NCI-H1694 treated with DMSO at 0.1 percent for 48 hours (cell line): ENCODE results near the gene PSMF1.
A peak's percentile ranks its signal among the peaks of the same experiment; 100 is the strongest.

ENCODE experiments used
- DNase-seq: peaks from one replicate; lab custom pipeline; 2025; lab: John Stamatoyannopoulos, UW

PSMF1 gene, protein sequence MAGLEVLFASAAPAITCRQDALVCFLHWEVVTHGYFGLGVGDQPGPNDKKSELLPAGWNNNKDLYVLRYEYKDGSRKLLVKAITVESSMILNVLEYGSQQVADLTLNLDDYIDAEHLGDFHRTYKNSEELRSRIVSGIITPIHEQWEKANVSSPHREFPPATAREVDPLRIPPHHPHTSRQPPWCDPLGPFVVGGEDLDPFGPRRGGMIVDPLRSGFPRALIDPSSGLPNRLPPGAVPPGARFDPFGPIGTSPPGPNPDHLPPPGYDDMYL

DNA sequence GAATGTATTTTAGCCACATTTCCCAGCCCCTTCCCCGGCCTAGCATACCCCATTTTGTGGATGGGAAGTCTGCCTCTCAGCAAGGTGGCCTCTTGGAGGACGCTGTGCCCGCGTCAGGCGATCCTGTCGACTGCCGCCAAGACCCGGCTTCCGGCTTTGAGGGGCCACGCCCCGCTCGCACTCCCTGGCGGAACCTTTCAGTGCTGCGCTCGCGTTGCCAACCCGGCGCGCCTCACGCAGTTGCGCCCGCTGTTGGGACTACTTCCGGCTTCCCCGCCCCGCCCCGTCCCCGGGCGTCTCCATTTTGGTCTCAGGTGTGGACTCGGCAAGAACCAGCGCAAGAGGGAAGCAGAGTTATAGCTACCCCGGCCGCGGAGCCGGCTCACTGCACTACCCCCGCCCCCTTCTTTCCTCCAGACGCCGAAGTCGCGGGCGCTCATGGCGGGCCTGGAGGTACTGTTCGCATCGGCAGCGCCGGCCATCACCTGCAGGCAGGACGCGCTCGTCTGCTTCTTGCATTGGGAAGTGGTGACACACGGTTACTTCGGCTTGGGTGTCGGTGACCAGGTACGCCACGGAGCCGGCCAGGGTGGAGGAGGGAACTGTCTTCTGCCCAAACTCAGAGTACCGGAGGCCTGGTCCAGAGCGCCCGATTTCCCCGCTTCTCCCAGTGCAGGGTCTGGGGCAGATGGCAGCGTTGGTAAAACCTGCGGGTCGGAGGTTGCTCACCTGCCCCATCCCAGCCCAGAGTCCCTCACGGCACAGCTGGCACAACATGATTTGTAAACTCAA is at the start of gene PSMF1:
Gene PSMF1 (plus strand): TSS at position 267 of the 792 bp plus-strand sequence. CDS start 172 bp downstream, at position 439.
- DNase-seq: peak; percentile 79

DNA sequence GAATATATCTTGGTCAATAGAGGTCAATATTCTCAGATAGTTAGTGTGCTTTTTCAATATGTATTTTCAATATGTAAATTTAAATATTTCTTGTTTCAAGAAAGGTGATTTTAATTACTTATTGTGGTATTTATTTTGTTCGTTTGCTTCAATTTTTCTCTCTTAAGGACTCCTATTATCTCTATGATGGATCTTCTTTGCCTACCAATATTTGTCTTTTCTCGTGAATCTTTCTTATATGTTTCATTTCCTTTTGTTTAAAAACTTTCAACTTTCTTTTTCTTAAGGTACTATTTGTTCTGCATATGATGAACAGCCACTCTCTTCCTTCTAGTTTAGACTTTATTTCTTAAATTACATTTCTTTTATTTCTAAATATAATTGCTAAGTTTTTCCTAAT is 46.1 kb upstream of the PSMF1 start:
- DNase-seq: no peak

DNA sequence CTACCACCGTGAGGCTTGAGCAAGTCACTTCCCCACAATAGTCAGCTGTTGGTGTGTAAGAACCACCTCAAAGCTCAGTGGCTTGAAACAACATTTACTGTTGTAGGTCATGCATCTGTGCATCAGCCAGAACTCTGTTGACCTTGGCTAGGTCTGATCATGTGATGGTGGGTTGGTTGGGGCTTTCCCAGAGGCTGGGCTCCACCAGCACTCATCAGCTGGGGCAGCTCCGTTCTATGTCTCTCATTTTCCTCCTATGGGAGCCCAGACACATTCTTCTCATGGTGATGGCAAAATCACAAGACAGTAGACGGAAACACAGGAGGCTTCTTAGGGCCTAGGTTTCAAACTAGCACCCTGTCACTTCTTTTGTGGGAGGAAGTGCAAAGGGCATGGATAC is 42.8 kb upstream of the PSMF1 start:
- no peak for DNase-seq

DNA sequence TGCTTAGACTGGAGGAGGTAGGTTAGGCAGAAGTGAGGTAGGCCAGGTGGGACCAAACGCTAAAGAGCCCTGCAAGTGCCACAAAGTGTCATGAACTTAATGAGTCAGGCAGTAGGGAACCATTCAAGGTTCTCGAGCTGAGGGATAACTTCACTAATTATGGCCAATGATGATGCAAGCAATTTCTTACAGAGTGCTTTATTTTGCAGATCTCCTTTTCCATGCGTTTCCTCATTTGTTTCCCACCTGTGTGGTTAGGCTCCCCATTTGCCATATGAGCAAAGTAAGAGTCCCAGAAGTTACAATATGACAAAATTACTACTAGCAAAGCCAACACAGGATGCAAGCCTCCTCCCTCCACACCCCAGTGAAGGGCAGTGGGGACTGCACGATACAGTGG is 36.5 kb upstream of the PSMF1 start:
- no peak for DNase-seq

DNA sequence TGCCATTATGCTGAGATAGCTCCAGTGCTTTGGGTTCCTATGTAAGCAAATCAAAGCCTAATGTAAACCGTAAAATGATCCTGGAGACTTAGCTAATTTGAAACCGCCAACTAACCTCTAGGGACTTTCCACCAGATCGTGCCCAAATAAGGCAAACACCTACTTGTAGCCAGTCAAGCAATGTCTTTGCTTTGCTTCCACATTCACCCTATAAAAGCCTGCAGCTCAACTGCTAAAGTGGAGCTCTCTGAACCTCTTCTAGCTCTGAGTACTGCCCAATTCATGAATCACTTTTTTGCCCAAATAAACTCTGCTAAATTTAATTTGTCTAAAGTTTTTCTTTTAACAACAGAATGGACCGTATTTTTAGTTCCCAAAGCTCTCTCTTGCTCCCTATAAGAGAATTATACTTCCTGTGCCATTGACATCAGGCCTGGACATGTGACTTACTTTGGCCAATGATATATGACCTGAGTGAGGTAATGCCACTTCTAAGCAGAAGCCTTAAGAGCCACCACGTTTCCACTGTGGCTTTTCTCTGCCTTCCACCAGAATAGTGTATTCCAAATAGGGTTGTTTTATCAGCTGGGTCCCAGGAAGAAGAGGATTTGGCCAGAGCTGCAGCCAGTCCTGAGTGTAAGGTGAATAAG is 34.8 kb upstream of the PSMF1 start:
- DNase-seq: no peak

DNA sequence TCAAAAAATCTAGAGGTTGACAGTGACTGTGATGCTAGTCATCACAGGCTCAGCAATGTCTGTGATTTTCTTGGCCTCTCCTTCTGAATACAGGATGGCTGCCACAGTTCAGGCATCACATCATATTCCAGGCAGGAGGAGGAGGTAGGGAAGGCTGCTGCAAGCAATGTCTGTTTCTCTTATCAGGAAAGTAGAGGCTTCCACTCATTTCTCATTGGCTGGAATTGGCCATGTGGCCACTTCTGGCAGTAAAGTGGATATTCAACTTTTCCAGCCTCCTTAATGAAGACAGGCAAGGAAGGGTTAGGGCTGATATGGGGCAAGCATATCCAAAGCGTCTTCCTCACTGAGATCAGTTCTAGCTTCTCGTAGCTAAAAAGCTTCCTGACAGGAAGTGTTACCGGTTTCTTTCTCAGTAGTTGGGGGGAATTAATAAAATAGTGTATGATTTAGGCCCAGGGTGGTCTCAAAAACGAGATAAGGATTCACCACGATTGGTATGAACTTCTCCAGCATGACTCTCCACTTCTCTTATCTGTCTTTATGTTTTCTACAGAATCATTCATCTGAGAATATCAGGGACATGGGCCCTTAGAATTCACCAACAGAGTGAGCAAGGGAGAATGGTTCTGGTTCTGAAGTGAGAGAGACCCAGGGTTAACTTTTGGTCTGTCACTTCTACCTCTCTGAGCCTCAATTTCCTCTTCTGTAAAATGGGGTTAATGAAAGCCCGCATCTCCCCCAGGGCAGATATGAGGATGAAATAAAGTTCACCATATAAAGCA is 32.7 kb upstream of the PSMF1 start:
- no peak for DNase-seq

DNA sequence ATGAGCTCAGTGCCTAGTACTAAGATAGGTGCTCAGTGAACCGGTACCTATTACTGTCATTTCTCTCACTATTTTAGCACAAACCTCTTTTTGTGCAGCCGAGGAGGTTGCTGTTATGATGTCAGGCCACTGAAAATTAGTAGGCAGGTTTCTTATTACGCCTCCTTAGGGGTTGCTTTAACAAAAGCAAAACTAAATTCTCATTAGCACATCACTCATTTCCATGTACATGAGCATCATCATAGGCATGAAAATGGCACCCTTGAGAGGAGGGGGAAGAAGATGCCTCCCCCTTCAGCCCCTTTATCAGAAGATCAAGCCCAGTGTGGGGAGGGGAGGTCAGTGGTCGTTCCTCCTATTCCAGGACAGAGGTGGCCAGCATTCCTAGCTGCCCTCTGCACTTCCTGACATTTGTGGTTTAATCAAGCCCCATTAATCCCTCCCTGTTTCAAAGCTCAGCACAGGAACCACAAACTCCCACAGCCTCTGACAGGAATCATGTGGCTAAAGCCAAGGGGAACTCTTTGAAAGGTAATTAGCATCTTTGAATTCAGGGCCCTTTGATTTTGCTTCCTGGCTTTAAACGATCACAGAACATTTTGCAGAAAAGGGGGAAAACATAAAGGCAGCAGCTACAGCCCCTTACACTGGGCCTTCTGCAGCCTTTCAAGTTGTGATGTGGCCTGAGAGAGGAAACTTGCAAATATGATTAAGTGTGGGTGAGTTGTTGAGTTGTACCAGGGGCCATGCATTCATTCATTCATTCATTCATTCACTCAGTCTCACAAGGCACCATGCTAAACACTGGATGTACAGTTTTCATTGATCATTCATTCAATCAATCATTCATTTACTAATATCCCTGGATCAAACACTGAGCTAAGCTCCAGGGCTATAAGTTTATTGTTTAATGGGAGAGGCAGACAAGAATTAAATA is 31.9 kb upstream of the PSMF1 start:
- DNase-seq: no peak

DNA sequence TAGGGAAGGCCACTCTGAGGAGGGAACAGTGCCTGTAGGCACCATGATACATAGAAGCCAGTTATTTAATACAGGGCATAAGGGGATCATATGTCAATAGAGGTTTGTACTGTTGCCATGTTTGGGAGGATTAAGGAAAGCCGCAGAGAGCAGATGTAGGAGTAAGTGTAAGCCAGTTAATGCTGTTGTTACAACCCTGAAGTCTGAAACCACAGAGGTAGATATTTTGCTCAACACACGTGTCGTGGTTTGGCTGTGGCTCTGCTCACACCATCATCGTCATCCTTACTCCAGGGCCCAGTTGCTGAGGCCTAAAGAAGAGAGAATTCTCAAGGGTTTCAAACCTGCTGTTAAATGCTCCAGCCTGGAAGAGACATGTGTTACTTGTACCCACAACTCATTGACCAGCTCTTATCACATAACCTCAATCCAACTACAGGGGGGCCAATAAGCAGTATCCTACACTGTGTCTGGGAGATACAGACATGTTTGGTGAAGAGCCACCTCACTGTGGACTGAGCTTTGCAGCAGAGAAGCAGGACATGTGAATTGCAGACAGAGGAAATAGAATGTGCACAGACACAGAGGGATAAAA is 31.0 kb upstream of the PSMF1 start:
- no peak for DNase-seq

DNA sequence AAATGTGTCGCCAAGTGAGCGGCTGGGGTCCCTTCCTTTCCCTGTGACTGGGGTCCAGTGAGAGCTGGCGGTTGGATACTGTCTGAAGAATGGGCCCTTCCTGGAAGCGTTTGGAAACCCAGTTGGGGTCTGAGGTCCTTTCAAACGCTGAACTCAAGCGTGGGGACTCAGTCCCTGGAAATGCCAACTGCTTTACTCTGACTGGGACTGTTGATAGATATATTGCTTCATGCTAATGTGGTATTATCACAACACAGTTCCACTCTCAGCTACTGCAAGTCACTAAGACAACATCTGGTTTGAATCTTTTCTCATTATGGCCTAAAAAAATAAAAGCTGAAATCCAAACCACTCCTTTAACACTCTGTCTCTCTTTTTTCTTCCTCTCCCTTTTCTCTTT is 23.7 kb upstream of the PSMF1 start:
- DNase-seq: no peak

DNA sequence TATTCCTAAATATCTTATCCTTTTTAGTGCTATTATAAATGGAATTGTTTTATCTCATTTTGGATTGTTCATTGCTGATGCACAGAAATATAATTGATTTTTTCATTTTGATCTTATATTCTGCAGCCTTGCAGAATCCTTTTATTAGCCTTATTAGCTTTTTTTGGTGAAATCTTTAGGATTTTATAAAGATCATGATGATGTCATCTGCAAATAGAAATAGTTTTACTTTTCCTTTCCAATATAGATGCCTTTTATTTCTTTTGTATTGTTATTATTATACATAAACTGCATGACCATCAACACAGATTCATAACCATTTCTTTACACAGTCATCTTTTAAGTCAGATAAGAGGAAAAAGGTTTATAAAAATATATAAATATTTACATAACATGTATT is 16.9 kb upstream of the PSMF1 start:
- no peak for DNase-seq

DNA sequence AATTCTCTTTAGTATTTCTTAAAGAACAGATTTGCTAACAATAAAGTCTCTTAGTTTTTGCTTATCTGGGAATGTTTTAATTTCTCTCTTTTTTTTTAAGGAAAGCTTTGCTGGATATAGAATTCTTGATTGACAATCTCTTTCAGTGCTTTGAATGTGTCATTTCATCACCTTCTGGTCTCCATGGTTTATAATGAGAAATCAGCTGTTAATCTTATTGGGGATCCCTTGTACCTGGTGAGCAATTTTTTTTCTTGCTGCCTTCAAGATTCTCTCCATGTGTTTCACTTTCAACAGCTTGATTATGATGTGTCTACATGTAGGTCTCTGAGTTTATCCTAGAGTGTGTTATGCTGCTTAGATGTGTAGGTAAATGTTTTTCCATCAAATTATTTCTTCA is 16.4 kb upstream of the PSMF1 start:
- no peak for DNase-seq

DNA sequence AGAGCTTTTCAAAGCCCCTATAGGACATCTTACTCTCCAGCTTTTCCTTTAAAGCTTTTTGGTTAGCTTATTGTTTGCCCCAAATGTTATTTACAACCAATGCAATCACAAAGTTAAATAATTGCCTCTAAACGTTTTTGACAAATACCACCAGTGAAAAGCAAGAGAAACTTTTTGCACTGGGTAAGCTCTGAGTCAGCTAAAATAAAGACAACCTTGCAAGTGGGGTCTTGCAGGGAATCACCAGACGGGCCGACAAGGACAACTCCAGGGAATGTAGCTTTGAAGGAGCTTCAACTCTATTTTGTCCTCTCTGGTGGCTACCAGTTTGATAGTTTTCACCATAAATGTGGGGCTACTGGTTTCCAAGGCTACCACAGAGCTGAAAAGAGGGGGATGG is 14.7 kb upstream of the PSMF1 start:
- DNase-seq: no peak

DNA sequence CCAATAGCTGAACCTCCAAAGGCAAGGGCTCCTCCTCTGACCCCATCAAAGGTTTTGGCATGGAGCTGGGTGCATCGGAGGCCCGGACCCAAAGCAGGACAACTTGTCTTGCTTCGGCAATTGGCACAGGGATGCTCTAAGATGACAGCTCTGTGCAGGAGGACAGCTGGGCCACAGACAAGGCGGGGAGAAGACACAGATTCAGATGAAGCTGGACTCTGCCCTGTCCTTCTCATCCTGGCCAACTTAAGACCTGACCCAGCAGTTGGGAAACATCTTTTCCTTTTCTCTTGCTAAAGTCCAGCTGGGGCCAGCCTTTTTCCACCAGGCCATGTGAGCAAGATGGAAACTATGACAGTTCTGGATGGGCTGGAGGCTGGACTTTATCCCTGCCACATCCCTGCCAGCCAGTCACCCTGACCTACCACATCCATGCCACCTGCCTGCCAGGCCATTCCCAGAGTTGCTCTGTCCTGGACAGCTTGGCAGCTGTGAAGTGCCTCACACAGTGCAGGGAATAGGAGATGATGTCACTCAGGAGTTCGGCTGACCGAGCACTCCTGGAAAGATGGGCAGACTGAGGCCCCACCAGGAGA is 12.7 kb upstream of the PSMF1 start:
- DNase-seq: no peak

DNA sequence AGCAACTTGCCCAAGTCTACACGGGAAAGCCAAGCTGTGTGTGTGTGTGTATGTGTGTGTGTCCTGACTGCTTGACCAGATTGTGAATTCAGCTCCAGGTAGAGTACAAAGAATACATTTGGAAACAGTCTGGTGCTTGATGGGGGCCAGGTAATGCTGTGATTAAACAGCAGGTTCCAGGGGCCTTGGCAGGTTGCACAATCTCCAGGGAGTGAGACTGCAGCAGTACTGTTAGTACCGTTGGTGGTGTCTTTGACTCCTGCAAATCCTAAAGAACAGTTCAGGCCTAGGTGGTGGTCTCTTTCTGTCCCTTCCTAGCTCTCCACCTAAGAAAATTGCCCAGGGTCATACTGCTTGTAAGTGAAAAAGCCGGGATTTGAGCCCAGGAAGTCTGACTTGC is 11.2 kb upstream of the PSMF1 start:
- no peak for DNase-seq

DNA sequence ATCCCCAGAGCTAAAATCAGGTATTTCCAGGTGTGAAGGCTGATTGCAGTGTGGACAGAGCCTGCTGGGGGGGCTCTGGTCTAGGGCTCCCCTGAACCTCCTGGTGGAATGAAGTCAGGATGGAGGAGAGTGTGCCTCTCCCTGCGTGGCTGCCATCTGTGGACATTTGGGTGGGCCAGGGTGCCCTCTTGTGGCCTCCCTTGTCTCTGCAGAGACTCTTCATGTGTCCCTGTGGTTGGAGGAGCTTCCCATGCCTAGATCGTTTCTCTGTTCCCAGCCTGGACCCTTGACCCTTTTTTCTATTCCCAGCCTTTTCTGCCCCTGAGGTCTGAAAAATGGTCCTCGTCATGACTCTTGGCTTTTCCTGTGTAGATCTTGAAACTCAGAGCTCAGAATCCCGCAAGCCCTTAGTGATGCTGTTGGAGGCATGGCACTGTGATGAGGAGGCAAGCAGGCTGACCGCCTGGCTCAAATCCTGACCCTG is 9.9 kb upstream of the PSMF1 start:
- peak; percentile 13 for DNase-seq

DNA sequence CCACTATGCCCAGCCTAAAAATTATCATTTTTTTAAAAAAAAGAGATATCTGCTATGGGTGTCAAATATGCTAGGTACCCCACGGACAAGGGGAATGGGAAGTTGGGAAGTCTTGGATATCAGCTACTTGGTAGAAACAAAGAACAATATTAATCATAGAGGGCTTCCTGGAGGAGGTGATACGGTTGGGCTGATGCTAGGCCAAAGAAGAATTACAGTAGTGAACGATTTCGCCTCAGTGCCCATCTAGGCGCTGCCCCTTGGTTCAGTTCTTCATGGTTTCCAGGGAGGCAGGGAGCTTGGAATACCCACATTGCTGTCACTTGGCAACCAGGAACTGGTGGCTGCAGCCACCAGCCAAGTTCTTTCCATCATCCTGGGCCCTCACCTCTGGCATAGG is 5.5 kb upstream of the PSMF1 start:
- DNase-seq: no peak

DNA sequence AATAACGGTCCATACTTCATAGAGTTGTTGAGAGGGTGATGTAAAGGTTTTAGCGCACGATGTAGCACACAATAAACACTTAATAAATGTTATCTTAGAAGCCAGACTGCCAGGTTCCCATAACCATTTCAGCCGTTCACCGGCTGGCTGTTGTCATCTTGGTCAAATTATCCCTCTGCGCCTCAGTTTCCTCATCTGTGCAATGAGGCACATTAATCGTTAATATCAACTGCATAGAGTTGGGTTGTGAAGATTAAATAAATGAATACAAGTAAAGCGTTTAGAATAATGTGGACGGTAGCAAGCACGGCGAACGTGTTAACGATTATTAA is 432 bp upstream of the PSMF1 start:
- DNase-seq: no peak

DNA sequence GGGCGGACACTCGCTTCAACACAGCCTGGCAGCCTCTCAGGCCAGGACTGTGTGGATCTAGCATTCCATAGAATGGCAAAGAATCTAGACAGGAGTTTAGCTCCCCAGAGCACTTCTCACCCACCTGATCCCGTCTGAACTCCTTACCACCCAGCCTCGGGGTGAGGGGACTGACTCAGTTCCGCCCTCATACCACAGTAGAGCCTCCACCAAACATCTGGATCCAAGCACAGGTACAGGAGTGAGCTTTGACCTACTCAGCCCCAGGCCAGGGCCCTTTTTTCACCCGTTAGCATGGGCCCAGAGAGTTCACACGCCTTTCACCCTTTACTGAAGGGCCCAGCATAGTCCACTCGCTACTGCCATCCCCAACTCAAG is 715 bp downstream of the PSMF1 start:
- DNase-seq: no peak

DNA sequence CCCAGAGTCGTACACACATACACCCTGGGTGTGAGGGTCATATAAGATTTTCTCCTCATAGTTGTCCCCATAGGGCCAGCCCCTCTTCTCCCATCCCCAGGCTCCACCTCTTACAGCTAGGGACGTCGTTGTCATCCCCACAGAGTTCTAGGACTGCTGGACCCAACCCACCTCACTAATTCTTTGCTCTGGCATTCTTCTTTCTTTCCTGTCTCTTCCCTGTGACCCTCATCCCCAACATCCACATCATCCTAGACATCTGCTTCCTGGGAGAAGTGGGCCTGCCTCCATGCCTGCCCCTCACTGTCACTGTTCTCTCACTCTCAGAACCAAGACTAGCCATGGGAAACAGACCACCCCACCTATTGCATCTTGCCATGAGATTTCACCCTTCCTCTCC is 1.1 kb downstream of the PSMF1 start:
- no peak for DNase-seq

DNA sequence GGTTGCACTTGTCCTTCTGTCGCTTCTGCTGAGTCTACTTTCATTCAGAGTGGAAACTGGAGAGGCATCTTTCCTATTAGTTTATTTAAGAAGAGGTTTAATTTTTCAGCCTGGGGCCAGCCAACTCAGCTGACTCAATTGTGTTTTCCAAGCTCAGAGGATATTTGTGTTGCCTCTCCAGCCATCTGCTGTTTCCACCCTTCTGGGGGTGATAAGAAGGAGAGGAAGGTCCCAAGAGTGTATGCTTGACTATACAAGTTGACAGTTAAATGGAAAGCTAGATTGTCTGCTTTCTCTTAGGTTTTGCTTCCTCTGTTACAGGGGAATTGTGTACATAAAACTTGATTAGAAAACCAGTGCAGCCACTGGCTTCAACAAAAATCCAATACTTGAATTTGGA is 3.0 kb downstream of the PSMF1 start:
- DNase-seq: no peak
